HG02870 (cell line): ENCODE data around the gene RUNX1.

Experiments
- ATAC-seq: cut with Tn5 transposase; IDR thresholded peaks from one replicate; pipeline ENCODE4 v1.9.1; 2021; ENCODE audit warnings: mild to moderate bottlenecking, moderate library complexity; ENCODE audit not compliant: unreplicated experiment

The RUNX1 gene

GRCh38 chr21:34768326-34768725, 280.8 kb downstream of the RUNX1 start:
- no peak for ATAC-seq

DNA sequence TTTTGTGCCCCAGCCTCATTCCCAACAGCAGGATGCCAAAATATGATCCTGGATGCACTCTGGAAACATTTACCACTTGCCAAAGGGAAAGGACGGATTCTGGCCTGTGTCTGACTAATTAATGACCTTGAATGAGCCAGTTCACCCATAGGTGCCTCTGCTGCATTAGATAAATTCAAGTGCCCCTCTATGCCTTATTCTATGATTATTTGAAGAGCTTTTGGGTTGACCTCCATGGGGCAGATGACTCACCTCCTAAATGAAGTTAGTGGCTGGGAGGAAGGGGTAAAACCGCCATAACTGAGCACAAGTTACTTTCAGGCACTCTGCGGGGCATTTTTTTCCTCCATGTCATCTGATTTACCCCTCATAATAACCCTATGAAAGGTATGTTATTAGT, 282.2 kb downstream of the RUNX1 start:
- no peak for ATAC-seq

- ATAC-seq = no peak
Measured at GRCh38 chr21:34765619-34766018, 283.5 kb downstream of the RUNX1 start.

DNA sequence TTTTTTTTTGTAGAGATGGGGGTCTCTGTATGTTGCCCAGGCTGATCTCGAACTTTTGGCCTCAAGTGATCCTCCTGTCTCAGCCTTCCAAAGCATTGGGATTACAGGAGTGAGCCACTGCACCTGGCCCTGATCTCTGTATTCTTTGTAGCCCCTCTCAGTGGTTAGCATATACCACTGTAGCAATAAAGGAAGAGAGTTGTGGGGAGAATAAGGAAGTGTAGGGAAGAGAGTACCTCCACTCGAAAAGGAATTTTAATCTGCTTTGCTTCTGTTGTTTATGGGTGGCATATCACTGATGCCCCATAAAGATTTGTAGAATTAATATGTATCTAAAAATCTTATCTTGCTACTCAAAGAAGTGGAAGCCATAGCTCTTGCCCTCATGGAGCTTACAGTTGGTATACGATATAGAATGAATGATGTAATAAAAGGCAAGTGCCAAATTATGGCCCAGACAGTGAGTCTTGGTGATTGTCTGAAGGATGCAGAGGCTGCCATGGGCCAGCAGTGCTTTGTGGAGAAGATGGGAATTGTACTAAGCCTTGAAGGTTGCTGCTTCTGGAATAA, 284.3 kb downstream of the RUNX1 start:
- ATAC-seq = no peak

DNA sequence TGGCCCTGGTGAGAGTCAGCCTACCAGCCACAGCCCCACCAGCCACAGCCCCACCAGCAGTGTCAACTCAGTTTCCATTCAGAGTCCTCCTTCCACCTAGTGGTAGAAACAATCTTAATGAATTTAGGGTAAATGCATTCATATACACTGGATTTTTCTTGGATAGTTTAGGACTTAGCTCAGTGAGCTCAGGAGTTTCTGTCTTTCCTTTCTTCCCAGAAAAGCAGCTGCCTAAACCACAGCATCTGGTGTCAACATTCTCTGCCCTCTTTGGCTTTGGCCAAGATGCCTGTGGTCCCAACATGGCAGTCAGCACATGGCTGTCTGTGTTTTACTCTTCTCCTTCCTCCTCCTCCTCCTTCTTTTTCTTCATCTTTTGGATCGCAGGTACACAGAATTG, 286.3 kb downstream of the RUNX1 start:
- no peak for ATAC-seq

DNA sequence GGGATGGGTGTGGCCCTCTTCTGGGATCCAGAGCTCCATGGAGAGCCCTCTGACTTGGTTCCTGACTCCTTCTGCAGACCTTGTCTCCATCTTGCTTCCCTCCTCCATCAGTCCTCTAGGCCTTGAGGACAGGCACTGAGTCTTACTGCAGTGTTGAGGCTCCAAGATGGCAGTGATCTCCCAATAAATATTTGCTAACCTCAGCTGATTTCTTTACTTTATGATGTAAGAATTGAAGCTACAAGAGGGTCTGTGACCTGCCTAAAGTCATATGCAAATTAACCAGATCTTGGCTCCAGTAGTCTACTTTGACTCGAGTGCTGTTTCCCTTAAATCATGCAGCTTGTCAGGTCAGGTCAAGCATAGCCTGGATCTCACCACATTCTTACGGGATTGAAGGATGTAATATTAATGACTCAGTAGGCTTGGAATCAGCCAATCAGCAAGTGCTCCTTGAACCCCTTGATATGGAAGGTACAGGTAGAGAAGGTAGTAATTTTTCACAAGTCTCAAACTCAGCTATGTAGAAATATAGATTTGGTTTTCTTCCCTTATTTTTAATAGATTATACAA, 287.3 kb downstream of the RUNX1 start:
- ATAC-seq = no peak

DNA sequence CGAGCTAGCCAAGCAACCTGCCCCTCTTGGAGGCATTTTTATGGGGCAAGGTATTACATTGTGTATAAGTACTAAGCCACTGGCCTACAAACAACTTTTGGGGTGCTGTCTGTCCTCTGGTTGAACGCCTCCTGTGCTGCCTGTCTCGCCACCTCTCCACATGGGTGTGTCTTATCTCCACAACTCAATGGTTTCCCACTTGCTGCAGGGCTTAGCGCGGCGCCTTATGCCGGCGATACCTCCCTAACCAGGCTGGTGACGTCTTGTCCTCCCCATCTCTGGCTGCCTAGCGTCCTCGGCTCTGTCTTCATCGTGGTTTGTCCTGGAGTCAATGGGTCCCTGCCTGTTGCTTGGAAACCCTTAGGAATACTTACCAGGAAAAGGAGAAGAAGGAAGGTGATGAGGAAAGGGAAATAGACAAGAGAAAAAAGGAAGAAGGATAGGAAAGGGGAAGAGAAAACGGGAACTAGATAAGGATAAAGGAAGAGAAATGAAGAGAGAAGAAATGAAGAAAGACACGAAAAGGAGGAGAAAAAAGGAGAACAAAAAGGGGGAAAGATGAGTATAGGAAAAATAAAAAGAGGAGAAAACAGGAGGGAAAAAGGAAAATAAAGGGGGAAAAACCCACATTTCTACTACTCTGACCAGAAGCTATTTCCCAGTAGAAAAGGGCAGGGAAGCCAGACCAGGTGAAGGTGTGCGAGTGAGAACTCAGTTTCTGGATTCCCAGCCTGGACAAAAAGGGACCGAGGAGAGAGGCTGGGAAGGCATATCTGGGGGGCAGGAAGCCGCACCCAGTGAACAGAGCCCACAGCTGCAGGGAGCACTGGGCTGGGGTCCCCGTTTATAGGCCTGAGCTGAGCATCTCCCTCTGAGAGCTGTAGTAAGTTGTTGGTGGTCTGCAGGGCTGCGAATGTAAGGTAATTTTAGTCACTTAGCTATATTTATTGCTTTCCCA, 294.1 kb downstream of the RUNX1 start:
- no peak for ATAC-seq

GRCh38 chr21:34748862-34749261, 300.2 kb downstream of the RUNX1 start:
- no peak for ATAC-seq

DNA sequence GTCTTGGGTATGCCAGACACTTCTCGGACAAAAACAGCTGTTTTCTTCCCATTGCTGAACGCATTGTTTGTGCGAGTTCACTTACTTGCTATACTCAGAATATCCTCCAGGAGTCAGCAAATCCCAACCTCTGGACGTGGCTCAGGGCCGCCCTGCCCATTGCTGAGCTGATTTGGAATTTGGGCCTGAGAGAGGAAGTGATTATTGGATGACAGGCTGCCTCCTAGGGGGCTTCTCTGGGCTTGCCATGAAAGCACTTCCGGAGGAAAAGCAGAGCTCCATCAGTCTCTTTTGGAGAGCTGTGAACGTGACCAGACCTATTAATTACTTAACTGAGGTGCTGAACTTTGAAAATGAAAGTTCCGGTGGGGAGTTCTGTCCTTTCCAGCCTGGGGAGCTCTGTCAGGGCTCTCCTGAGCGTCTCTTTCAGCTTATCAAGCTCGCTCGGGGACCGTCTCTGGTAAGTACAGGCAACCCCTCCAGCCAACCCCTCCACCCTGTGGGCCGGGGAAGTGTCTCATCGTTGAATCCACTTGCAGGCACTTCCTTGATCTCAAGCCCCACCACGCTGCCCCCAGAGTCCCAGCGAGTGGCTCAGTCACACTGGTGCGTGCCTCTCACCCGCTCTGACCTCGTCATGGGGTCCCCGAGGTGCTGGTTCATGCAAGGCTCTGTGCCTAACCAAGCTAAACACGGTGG, 303.4 kb downstream of the RUNX1 start:
- ATAC-seq = peak; percentile 79

DNA sequence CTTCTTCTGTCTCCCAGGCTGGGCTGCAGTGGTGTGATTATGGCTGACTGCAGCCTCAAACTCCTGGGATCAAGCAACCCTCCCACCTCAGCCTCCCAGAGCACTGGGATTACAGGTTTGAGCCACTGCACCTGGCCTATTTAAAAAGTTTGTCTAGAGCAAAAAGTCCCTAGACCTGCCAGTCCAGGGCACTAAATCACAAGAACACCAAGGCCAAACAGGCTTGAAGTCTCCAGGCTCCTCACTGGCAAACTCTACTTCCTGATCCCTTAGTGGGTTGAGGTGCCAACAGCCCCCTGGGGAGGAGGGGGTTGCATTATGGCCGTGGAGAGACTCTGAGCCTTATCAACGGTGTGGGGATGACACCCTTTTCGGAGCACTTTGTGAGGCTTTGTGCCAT, 304.3 kb downstream of the RUNX1 start:
- no peak for ATAC-seq

- ATAC-seq = no peak
Measured at GRCh38 chr21:34743831-34744230, 305.3 kb downstream of the RUNX1 start.

- ATAC-seq = no peak
Measured at GRCh38 chr21:34743285-34743684, 305.8 kb downstream of the RUNX1 start.

DNA sequence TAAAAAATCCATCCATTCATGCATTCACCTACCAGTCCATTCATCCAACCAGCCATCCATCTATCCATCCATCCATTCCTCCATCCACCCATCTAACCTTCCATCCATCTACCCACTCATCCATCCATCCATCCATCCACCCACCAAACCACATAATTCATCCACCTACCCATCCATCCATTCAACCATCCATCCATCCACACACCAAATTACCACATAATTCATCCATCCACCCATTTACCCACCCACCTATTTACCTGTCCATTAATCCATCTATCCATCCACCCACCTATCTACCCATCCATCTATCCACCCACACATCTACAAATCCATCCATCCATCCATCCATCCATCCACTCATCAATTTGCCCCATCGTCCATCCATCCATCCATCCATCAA, 308.9 kb downstream of the RUNX1 start:
- ATAC-seq = no peak
